Measurements from ENCODE around the gene TJP2. TPM values are rescaled to one million over a fixed set of nuclear protein-coding genes. Genes with fewer than 3 reads are reported as not detected.

TJP2 gene
- total RNA-seq, 2 experiments from 2014 or later, result 4.1 to 5.9 TPM

Other genes with a start within 250 kb of the TJP2 start
- gene PRKACG, start 160.2 kb upstream of the TJP2 start, total RNA-seq, result not detected
- 10 to 100 TPM; 32.0 to 35.9 TPM for gene FXN, start 138.5 kb upstream of the TJP2 start, total RNA-seq
- gene ENTREP1, start 150.9 kb downstream of the TJP2 start, total RNA-seq, result not detected

Data from activated naive CD8-positive, alpha-beta T cell treated with anti-CD3 and anti-CD28 coated beads for 36 hours (primary cell).